ENCODE measurements around the gene RASA4B.
"Not testable (repeated sequence)": the region's sequence is repeated elsewhere in the genome, so short reads cannot be mapped to it uniquely, and the experiment has no call there.

The RASA4B gene

DNA sequence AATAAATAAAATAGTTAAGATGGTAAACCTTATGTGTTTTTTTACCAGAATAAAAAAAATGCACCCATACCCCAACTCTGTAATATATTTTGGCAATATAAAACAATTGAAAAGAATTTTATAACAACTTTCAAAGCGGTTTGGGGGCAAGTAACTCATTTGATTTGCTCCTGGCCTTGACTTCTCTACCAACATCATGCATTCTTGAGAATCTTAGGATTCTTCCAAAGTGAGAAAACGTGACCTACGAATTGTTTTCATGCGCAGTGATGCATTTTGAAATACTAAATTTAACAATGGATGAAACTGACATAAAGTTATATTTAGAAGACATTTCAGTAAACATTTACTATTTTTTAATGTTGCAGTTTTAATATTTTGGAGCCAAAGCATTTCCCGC is 3.2 kb upstream of the RASA4B start:
- not testable (repeated sequence) for H3K27ac Mint-ChIP-seq; H3K36me3 Mint-ChIP-seq (ENCODE audit: low read depth); H3K4me3 Mint-ChIP-seq; H3K9me3 Mint-ChIP-seq; H3K4me1 Mint-ChIP-seq (ENCODE audit: low read depth); H3K27me3 Mint-ChIP-seq

DNA sequence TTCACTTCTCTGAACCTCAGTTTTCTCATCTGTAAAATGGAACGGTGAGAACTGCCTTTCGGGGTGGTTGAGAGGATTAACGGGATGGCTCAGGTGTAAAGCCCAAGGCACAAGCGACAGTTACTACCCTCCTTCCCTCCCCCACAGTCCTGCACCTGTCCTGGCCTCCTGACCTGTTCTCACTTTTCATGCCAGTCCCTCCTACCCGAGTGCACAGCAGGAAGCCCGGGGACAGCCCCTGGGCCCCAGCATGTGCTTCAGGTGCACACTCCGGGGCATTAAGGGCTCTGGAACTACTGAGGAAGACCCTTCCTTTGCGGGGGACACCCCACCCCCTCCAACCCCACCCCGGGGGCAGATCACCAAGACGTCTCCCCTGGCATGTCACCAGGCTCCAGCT is 626 bp downstream of the RASA4B start:
- not testable (repeated sequence) for H3K36me3 Mint-ChIP-seq (ENCODE audit: low read depth)

GRCh38 chr7:102515889-102516288 is 1.7 kb downstream of the RASA4B start:
- not testable (repeated sequence) for H3K4me3 Mint-ChIP-seq; H3K4me1 Mint-ChIP-seq (ENCODE audit: low read depth); H3K27me3 Mint-ChIP-seq; H3K9me3 Mint-ChIP-seq; H3K36me3 Mint-ChIP-seq (ENCODE audit: low read depth); H3K27ac Mint-ChIP-seq

More for the DNA sequence above, 626 bp downstream of the RASA4B start:
- H3K4me1 Mint-ChIP-seq (ENCODE audit: low read depth); H3K4me3 Mint-ChIP-seq; H3K9me3 Mint-ChIP-seq; H3K27ac Mint-ChIP-seq; H3K27me3 Mint-ChIP-seq: not testable (repeated sequence)

DNA sequence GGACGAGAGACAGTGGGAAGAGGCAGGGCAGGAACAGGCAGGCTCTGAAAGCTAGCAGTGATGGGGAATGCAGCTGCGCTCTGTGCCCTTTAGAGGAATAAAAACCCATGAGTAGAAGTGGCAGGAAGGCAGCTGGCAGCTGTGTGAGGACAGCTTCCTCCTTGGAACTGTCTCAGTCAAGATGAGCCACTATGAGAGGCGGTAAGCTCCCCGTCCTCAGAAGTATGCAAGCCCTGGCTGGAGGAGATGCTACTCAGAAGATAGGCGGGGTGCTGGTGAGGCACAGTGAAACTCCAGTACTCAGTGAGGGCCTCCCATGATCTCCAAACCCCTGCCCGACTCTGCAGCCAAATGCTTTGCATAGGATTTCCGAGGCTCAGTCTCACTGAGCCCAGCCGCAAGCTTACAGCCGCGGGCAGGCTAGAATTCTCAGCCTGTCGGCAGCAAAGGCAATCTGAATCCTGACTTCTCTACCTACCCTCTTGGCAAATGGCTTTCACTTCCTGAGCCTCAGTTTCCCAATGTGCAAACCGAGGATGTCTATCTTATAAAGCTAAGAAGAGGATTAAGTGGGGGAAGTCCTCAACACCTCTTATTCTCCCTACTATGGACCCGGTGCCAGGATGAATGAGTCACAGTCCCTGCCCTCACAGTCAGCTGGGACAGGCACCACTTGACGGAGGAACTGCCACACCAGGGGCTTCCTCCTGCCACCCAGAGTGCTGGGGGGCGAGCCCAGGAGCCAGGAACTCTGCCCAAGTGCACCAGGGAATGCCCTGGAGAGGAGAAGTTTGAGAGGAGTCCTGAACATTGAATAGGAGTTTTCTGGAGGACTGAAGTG is 2.5 kb downstream of the RASA4B start:
- H3K4me1 Mint-ChIP-seq (ENCODE audit: low read depth); H3K4me3 Mint-ChIP-seq; H3K9me3 Mint-ChIP-seq; H3K36me3 Mint-ChIP-seq (ENCODE audit: low read depth); H3K27ac Mint-ChIP-seq; H3K27me3 Mint-ChIP-seq: not testable (repeated sequence)

GRCh38 chr7:102512642-102513221 is 4.8 kb downstream of the RASA4B start:
- H3K9me3 Mint-ChIP-seq; H3K4me1 Mint-ChIP-seq (ENCODE audit: low read depth); H3K4me3 Mint-ChIP-seq; H3K36me3 Mint-ChIP-seq (ENCODE audit: low read depth); H3K27ac Mint-ChIP-seq; H3K27me3 Mint-ChIP-seq: not testable (repeated sequence)

GRCh38 chr7:102511860-102512522 is 5.6 kb downstream of the RASA4B start:
- H3K27ac Mint-ChIP-seq; H3K27me3 Mint-ChIP-seq; H3K4me1 Mint-ChIP-seq (ENCODE audit: low read depth); H3K36me3 Mint-ChIP-seq (ENCODE audit: low read depth); H3K4me3 Mint-ChIP-seq; H3K9me3 Mint-ChIP-seq: not testable (repeated sequence)

- not testable (repeated sequence) for H3K27ac Mint-ChIP-seq
Measured at GRCh38 chr7:102510575-102510974, 7.0 kb downstream of the RASA4B start.

GRCh38 chr7:102507410-102508088 is 10.0 kb downstream of the RASA4B start:
- H3K27ac Mint-ChIP-seq; H3K4me1 Mint-ChIP-seq (ENCODE audit: low read depth); H3K36me3 Mint-ChIP-seq (ENCODE audit: low read depth): not testable (repeated sequence)

More at GRCh38 chr7:102510575-102510974, 7.0 kb downstream of the RASA4B start:
- not testable (repeated sequence) for H3K36me3 Mint-ChIP-seq (ENCODE audit: low read depth); H3K4me1 Mint-ChIP-seq (ENCODE audit: low read depth); H3K4me3 Mint-ChIP-seq; H3K9me3 Mint-ChIP-seq; H3K27me3 Mint-ChIP-seq

GRCh38 chr7:102505298-102506185 is 12.0 kb downstream of the RASA4B start:
- not testable (repeated sequence) for H3K9me3 Mint-ChIP-seq; H3K27ac Mint-ChIP-seq; H3K27me3 Mint-ChIP-seq; H3K4me1 Mint-ChIP-seq (ENCODE audit: low read depth); H3K4me3 Mint-ChIP-seq; H3K36me3 Mint-ChIP-seq (ENCODE audit: low read depth)

More at GRCh38 chr7:102507410-102508088, 10.0 kb downstream of the RASA4B start:
- H3K4me3 Mint-ChIP-seq, H3K27me3 Mint-ChIP-seq, H3K9me3 Mint-ChIP-seq: not testable (repeated sequence)

DNA sequence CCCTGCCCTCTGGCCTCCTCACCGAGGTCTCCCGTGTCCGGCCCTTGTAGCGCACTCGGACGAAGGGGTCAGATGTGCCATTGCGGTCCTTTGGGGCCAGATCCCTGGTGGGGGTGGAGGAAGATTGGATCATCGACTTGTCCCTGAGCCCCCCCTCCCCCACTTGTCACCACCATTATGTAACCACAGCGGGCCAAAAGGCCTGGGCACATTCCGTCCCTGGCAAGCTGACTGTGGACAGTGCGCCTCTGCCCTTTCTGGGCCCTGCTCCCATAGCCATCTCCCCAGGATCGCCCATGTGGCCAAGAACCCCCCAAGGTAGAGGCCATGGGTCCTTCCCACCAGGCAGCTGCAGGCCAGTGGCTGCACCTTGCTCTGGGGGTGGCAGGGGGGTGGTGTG is 14.4 kb downstream of the RASA4B start:
- not testable (repeated sequence) for H3K27me3 Mint-ChIP-seq

DNA sequence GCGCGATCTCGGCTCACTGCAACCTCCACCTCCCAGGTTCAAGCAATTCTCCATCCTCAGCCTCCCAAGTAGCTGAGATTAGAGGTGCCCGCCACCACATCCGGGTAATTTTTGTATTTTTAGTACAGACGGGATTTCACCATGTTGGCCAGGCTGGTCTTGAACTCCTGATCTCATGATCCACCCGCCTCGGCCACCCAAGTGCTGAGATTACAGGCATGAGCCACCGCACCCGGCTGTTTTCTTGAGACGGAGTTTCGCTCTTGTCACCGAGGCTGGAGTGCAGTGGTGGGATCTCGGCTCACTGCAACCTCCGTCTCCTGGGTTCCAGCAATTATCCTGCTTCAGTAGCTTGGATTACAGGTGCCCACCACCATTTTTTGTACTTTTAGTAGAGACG is 19.3 kb downstream of the RASA4B start:
- not testable (repeated sequence) for H3K9me3 Mint-ChIP-seq; H3K36me3 Mint-ChIP-seq (ENCODE audit: low read depth); H3K27ac Mint-ChIP-seq; H3K4me1 Mint-ChIP-seq (ENCODE audit: low read depth); H3K4me3 Mint-ChIP-seq; H3K27me3 Mint-ChIP-seq

More for the DNA sequence above, 14.4 kb downstream of the RASA4B start:
- not testable (repeated sequence) for H3K27ac Mint-ChIP-seq; H3K9me3 Mint-ChIP-seq; H3K36me3 Mint-ChIP-seq (ENCODE audit: low read depth); H3K4me3 Mint-ChIP-seq; H3K4me1 Mint-ChIP-seq (ENCODE audit: low read depth)

GRCh38 chr7:102497308-102497707 is 20.3 kb downstream of the RASA4B start:
- H3K4me1 Mint-ChIP-seq (ENCODE audit: low read depth); H3K36me3 Mint-ChIP-seq (ENCODE audit: low read depth); H3K27me3 Mint-ChIP-seq; H3K9me3 Mint-ChIP-seq; H3K27ac Mint-ChIP-seq; H3K4me3 Mint-ChIP-seq: not testable (repeated sequence)

DNA sequence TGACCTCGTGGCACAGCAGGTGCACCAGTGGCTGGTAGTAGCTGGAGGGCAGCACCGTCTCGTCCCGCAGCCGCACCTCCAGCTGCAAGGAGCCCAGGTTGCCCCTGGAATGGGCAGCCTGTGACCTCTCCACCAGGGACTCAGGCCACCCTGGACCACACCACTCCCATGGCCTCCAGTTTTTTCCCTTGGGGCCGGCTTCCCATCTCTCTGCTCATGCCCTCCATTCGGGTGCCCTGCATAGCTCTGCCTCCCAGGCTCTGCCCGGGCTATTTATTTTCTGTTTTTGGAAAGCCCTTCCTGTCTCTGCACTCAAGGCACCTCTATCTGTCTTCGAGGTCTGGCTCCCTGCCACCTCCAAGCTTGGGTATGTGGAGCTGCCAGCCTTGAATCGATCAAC is 20.7 kb downstream of the RASA4B start:
- H3K27me3 Mint-ChIP-seq; H3K27ac Mint-ChIP-seq; H3K9me3 Mint-ChIP-seq; H3K4me3 Mint-ChIP-seq; H3K4me1 Mint-ChIP-seq (ENCODE audit: low read depth); H3K36me3 Mint-ChIP-seq (ENCODE audit: low read depth): not testable (repeated sequence)

DNA sequence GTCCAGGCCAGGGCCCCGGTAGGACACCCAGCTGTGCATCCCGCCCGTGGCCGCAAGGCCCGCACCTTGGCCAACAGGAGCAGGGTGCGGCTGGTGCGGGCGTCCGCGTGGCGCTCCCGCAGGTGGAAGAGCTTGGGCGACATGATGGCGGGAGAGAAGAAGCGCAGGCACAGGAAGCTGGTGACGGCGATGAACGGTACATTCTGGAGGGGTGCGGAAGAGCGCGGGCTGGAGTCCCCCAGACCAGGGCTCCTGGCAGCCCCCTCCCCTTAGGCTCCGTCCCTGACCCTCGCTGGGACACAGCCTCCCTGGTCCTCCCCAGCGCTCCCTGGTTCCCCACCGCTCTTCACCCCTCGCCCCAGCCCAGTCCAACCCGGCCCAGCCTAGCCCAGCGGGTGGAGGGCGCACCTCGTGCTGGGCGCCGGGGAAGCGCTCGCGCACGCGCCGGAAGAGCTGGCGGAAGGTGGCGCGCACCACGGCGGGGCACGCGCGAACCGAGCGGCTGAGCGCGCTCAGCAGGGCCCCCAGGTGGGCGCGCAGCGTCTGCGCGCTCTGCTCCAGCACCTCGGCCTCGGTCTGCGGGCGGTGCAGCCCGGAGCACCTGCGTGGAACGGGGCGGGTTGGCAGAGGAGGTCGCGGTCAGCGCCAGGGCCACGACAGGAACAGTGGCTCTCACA is 23.0 kb downstream of the RASA4B start:
- not testable (repeated sequence) for H3K4me3 Mint-ChIP-seq; H3K27ac Mint-ChIP-seq; H3K9me3 Mint-ChIP-seq; H3K36me3 Mint-ChIP-seq (ENCODE audit: low read depth); H3K4me1 Mint-ChIP-seq (ENCODE audit: low read depth); H3K27me3 Mint-ChIP-seq

Measured in stimulated activated naive CD8-positive, alpha-beta T cell treated with anti-CD3 and anti-CD28 coated beads, Interleukin-15, Interleukin-2, amounts not matched to agents 100 ng/mL and 50 ng/mL, for 24 hours (primary cell).